LNCaP clone FGC (cell line): Measurements from ENCODE around the gene PARP11.
"Not testable (repeated sequence)": the region's sequence is repeated elsewhere in the genome, so short reads cannot be mapped to it uniquely, and the experiment has no call there.

Source experiments
- DNase-seq: peaks from one replicate; pipeline ENCODE4 v3.0.0-alpha.2; 2011; ENCODE audit warnings: low read depth
- H3K4me3 ChIP-seq: 2 replicates; pipeline ENCODE4 v1.5.1; 2011; ENCODE audit warnings: mild to moderate bottlenecking, low read depth, low read length, control low read depth
- TF ChIP-seq, protein P1 (sequence below): IDR thresholded peaks from 2 replicates; pipeline ENCODE4 v1.5.1; 2012; ENCODE audit warnings: mild to moderate bottlenecking; ENCODE audit not compliant: control insufficient read depth, insufficient read depth; ENCODE audit errors: extremely low read depth

The PARP11 gene

DNA sequence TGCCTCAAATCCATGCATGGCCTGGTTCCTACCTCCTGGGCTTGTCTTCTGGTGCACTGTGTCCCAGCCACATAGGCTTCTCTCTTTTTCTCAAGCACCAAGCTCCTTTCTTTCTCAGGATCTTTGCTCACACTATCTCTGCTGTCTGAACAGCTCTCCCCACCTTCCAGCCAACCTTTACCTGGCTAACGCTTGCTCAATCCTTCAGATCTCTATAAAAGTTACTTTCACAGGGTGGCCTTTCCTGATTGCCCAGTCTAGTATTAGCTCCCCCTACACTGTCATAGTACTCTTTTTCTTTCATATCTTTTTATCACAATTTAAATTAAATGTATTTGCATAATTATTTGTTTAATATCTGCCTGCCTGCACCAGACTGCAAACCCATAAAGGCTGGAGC is 3.8 kb downstream of the PARP11 start:
- no peak overlapping the region for H3K4me3 ChIP-seq
- DNase-seq: peak; percentile 44
- TF ChIP-seq, protein P1, sequence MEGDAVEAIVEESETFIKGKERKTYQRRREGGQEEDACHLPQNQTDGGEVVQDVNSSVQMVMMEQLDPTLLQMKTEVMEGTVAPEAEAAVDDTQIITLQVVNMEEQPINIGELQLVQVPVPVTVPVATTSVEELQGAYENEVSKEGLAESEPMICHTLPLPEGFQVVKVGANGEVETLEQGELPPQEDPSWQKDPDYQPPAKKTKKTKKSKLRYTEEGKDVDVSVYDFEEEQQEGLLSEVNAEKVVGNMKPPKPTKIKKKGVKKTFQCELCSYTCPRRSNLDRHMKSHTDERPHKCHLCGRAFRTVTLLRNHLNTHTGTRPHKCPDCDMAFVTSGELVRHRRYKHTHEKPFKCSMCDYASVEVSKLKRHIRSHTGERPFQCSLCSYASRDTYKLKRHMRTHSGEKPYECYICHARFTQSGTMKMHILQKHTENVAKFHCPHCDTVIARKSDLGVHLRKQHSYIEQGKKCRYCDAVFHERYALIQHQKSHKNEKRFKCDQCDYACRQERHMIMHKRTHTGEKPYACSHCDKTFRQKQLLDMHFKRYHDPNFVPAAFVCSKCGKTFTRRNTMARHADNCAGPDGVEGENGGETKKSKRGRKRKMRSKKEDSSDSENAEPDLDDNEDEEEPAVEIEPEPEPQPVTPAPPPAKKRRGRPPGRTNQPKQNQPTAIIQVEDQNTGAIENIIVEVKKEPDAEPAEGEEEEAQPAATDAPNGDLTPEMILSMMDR: no peak

DNA sequence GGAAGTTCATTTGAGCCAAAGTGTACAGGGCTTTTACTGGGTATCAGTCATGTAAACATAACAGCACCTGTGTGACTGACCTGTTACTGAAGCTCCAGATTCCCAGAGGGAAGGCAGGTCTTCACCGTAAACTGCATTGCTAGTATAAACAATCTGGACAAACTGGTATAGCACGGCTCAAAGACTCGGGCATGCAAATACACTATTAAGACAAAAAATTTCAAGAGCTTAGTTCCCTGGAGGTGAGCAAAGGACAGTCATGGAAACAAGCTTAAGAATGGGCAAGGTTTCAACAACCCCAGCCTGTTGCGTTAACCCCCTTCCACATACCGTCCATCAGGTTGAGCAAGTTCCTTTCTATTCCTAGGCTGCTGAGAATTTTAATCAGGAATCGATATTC is 9.4 kb downstream of the PARP11 start:
- TF ChIP-seq, protein P1: no peak
- DNase-seq: peak; percentile 94
- peak overlapping the region; percentile 40 for H3K4me3 ChIP-seq

DNA sequence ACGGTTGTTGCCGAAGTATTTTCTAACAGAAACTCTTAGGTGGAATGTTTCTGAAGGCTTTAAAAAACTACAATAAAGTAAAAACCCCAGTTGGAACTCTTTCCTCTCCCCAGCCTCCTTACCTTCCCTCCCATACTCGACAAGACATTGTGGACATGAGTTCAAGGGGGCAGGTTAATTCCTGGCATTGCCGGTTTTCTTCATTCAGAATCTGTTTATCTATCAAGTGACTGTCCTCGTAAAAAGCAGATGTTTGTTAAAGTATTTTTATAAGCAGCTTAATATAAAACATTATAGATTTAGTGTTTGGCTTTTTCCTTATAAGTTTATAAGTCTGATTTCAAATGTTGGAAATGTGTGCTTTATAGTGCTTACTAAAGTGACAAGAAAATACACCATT is 30.7 kb downstream of the PARP11 start:
- TF ChIP-seq, protein P1: no peak
- H3K4me3 ChIP-seq: no peak overlapping the region; the same call in 1 of the 2 replicates
- peak; percentile 67 for DNase-seq

DNA sequence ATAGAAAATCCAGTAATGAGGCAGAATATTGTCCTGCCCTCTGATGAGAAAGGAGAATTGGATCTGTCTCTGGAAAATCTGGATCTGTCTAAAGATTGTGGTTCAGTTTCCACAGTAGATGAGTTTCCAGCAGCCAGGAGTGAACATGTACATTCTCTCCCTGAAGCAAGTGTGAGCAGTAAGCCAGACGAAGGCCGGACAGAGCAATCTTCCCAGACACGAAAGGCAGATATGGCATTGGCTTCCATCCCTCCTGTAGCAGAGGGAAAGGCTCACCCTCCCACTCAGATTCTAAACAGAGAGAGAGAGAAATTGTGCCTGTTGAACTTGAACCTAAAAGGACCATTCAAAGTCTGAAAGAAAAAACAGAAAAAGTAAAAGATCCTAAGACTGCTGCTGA is 31.4 kb downstream of the PARP11 start:
- TF ChIP-seq, protein P1: no peak
- H3K4me3 ChIP-seq: no peak overlapping the region
- DNase-seq: no peak

DNA sequence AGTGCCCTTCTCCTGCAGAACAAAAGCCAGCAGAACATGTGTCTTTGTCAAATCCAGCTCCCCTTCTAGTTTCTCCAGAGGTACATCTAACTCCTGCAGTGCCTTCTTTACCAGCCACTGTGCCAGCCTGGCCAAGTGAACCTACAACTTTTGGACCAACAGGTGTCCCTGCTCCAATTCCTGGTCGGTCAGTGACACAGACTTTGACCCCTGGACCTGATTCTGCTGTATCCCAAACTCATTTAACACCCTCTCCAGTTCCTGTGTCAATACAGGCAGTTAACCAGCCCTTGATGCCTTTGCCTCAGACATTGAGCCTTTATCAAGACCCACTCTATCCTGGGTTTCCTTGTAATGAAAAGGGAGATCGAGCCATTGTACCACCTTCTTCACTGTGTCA is 32.4 kb downstream of the PARP11 start:
- not testable (repeated sequence) for DNase-seq, H3K4me3 ChIP-seq

DNA sequence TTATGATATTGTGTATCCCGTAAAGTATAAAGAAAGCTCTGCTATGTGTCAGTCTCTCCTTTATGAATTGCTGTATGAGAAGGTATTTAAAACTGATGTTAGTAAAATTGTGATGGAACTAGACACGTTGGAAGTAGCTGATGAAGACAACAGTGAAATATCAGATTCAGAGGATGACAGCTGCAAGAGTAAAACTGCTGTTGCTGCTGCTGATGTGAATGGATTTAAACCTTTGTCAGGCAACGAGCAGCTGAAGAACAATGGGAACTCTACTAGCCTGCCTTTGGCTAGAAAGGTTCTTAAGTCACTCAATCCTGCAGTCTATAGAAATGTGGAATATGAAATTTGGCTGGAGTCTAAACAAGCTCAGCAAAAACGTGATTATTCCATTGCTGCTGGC is 33.5 kb downstream of the PARP11 start:
- not testable (repeated sequence) for H3K4me3 ChIP-seq, DNase-seq

DNA sequence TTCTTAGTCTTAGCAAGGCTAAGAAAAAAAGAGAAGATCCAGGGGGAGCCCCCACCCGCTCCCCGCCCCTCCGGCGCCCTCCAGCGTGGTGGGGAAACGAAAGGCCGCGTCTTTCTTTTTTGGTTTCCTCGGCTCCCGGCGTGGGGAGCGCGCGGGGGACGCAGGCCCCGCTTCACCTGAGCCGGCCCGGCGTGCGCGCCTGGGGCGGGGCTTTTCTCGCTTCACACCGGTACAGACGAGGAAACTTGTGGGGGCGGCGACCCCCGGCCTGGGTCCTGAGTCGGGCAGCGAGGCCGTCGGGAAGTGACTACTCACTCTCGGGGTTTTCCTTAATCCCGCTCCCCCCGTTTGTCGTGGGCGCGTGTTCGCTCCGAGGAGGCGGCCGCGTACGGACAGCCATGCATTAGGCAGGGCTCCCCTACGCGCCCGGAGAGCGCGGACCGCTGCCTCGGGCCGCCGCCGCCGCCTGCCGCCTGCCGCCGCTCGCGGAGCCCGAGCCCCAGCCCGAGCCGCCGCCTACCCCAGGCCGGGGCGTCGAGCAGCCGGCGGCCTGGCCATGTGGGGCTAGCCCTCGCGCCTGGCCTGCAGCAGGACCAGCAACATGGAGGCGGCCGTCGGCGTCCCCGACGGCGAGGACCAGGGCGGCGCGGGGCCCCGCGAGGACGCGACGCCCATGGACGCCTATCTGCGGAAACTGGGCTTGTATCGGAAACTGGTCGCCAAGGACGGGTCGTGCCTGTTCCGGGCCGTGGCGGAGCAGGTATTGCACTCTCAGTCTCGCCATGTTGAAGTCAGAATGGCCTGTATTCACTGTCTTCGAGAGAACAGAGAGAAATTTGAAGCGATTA is 34.3 kb downstream of the PARP11 start:
- not testable (repeated sequence) for H3K4me3 ChIP-seq, DNase-seq

DNA sequence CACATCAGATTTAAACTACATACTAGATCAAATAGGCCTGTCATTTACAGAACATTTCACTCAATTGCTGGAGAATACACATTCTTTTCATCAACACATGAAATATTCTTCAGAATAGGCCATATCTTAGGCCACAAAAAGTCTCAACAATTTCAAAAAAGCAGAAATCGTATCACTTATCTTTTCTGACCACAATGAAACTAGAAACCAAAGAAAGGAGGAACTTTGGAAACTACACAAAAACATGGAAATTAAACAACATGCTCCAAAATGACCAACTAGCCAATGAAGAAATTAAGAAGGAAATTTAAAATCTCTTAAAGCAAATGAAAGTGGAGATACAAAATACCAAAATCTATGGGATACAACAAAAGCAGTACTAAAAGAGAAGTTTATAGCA is 35.1 kb downstream of the PARP11 start:
- DNase-seq: no peak
- TF ChIP-seq, protein P1: no peak

DNA sequence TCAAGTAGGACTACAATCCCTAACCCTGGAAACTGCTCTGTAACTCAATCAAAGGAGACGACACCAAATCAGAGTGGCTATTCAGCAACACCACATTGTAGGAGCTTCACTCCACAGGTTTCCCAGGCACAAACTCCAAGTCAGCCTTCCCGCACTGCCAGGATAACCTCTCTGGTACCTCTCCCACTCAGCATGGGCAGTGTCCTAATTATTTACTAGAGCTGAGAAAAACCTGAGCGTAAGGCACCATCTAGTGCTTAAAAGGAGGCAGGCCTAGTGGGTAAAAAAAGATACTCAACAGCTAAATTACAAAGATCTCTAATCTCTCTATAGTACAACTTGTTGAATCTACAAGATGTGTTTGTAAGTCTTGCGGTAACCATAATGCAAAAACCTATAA is 36.1 kb downstream of the PARP11 start:
- TF ChIP-seq, protein P1: no peak
- DNase-seq: no peak
- no peak overlapping the region for H3K4me3 ChIP-seq

More for the DNA sequence above, 35.1 kb downstream of the PARP11 start:
- no peak overlapping the region for H3K4me3 ChIP-seq
